Measurements from ENCODE around the gene ZNF816. TPM values are rescaled to one million over a fixed set of nuclear protein-coding genes. Genes with fewer than 3 reads are reported as not detected.
A peak's percentile ranks its signal among the peaks of the same experiment; 100 is the strongest.
"Not testable (repeated sequence)": the region's sequence is repeated elsewhere in the genome, so short reads cannot be mapped to it uniquely, and the experiment has no call there.

ZNF816 gene
- total RNA-seq, 1 donor from 2014 or later, result 9.8 TPM

DNA sequence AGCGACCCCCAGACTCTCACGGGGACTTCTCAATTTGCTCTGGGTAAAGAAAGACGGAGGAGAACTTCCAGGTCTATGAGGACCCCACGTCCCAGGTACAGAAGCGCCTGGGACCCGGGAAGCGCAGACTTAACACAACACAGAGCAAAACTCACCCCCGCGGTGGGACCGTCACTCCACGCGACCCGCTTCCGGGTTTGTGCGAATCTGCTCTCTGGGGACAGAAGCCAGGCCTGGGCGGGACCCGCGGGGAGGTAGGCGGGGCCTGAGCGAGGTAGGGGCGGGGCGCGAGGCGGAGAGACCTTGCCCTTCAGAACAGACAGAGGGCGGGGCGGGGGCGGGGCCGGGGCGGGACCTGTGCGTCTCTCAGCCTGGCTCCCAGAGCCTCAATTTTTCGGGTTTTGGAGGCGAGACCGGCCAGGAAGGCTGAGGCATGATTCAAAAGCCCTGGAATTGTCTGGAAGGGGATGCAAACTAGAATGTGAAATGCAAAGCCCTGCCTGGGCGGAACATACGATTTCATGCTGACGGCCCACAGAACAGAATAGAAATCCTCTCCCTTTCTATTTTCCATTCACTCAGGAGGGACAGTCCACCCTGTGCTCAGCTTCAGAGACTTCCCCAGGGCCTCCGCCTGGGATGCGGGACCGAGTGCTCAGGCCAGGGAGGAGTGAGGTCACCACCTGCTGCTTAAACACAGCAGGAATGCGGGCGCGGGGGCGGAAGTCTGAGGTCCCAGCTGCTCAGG, 20.1 kb downstream of the ZNF816 start:
- ATAC-seq (peak; percentile 96), DNase-seq (peak; percentile 96)
- TF ChIP-seq, protein P1, sequence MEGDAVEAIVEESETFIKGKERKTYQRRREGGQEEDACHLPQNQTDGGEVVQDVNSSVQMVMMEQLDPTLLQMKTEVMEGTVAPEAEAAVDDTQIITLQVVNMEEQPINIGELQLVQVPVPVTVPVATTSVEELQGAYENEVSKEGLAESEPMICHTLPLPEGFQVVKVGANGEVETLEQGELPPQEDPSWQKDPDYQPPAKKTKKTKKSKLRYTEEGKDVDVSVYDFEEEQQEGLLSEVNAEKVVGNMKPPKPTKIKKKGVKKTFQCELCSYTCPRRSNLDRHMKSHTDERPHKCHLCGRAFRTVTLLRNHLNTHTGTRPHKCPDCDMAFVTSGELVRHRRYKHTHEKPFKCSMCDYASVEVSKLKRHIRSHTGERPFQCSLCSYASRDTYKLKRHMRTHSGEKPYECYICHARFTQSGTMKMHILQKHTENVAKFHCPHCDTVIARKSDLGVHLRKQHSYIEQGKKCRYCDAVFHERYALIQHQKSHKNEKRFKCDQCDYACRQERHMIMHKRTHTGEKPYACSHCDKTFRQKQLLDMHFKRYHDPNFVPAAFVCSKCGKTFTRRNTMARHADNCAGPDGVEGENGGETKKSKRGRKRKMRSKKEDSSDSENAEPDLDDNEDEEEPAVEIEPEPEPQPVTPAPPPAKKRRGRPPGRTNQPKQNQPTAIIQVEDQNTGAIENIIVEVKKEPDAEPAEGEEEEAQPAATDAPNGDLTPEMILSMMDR (IDR thresholded peaks at IDR 0.05), result no peak
- Histone ChIP-seq H3K27me3 (no peaks in the 10 kb centered on the region), H3K27ac (peak overlapping the region; percentile 85), H3K36me3 (no peaks in the 10 kb centered on the region), H3K4me1 (peaks cover 8% of the 10 kb centered on the region), H3K9me3 (peaks cover under 1% of the 10 kb centered on the region), H3K4me3 (peak overlapping the region; percentile 83)
- intact Hi-C loops (cut with DNase I), result no loop called here

DNA sequence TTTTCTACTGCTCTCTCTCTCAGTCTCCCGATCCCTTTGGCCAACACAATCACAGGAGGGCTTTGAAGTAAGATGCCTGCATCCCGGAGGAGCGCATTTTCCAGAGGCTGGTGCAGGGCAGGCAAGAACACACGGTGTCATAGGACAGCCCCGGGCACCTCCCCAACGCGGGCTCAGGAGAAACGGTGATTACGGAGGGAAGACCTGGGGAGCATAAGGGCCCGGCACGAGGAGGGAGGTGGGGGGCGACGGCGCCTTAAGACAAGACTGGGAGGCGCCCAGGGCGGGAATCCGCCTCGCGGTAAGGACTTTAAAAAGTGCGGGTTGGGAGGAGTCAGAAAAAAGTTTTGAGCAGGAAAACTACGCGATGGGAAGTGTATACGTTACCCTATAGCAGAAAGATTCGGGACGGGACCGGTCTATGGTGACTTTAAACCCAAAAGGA, 20.7 kb downstream of the ZNF816 start:
- TF ChIP-seq, protein P1 (IDR thresholded peaks at IDR 0.05), result no peak
- intact Hi-C loops (cut with DNase I), result no loop called here
- no peaks in the 10 kb centered on the region for H3K9me3 ChIP-seq
- DNase-seq (peak; percentile 71), ATAC-seq (peak; percentile 24)
- H3K4me1 ChIP-seq, result peaks cover 10% of the 10 kb centered on the region
- H3K27ac ChIP-seq, result peak overlapping the region; percentile 85
- H3K4me3 ChIP-seq, result peak overlapping the region; percentile 83
- H3K27me3 ChIP-seq, result no peaks in the 10 kb centered on the region
- H3K36me3 ChIP-seq, result no peaks in the 10 kb centered on the region

DNA sequence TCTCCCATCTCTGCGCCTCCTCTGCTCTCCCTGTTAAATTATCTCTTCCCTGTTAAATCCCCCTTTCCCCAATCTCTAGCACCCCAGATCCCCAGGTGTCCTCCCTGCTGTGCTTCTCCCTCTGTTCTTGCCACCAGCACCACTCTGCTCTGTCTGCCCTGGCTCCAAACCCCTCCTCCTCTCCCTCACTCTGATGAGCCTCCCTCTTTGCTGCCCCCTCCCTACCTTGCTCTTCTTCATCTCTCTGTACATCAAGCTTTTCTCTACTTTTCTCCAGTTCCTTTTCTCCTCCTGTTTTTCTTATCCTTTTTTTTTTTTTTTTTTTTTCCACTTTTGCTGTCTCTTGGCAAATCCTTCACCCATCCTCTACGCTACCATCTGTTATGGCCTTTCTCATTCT, 21.2 kb downstream of the ZNF816 start:
- intact Hi-C loops (cut with DNase I); ATAC-seq: not testable (repeated sequence)

DNA sequence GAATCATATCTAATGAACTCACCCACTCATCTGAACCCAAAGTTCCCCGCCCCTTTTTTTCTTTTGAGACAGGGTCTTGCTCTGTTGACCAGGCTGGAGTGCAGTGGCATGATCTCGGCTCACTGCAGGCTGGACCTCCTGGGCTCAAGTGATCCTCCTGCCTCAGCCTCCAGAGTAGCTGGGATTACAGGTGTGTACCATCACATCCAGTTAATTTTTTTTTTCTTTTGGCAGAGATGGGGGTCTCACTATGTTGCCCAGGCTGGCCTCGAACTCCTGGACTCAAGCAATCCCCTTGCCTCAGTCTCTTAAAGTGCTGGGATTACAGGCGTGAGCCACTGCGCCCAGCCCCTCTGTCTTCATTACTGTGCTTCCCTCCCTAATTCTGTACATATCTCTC, 21.8 kb downstream of the ZNF816 start:
- H3K9me3 ChIP-seq; H3K36me3 ChIP-seq; H3K27me3 ChIP-seq; ATAC-seq; DNase-seq; H3K4me1 ChIP-seq; H3K4me3 ChIP-seq; H3K27ac ChIP-seq; intact Hi-C loops (cut with DNase I): not testable (repeated sequence)

More for the DNA sequence above, 21.2 kb downstream of the ZNF816 start:
- H3K36me3 ChIP-seq, DNase-seq, H3K27me3 ChIP-seq, H3K9me3 ChIP-seq, H3K4me1 ChIP-seq: not testable (repeated sequence)
- H3K27ac ChIP-seq, result peak overlapping the region; percentile 85
- H3K4me3 ChIP-seq, result peak overlapping the region; percentile 83

DNA sequence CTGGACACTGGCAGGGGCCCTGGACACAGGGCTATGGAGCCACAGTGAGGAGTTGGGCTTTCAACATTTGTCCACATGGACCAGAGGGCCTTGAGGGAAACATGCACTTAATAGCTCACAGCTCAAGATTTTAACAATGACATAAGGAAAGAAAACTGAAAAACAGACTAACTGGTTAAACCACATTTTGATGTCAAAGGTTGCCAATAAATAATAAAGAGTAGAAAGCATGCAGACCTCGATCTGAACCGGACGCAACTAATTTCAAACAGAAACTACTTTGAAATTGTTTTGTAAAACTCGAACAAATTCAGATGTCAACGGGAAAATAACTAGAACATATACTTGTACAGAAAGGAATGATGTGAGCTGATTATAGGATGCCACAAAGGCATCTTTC, 23.9 kb downstream of the ZNF816 start:
- intact Hi-C loops (cut with DNase I), result no loop called here
- no peak overlapping the region for H3K27ac ChIP-seq
- peaks cover 10% of the 10 kb centered on the region for H3K4me1 ChIP-seq
- no peaks in the 10 kb centered on the region for H3K27me3 ChIP-seq
- H3K36me3 ChIP-seq, result no peaks in the 10 kb centered on the region
- TF ChIP-seq, protein P1 (IDR thresholded peaks at IDR 0.05), result no peak
- no peak for DNase-seq
- H3K9me3 ChIP-seq, result no peaks in the 10 kb centered on the region
- H3K4me3 ChIP-seq, result no peak overlapping the region
- no peak for ATAC-seq

DNA sequence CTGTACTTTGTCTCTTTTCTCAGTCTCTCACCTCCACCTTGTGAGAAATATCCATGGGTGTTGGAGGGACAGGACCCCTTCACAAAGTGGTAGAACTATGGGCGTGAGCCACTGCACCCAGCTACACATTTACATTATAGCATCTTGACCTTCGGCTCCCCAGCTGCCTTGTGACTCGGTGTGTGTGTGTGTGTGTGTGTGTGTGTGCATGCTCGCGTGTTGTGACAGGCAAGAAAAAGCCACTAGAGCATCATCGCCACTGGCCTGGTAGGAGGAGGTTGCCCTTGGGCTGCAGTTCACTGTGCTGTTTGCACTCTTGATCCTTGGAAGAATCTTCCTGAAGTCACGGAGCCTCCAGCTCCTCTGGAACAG, 25.7 kb downstream of the ZNF816 start:
- no peak for ATAC-seq
- peak overlapping the region; percentile 58 for H3K27ac ChIP-seq

More for the DNA sequence above, 25.7 kb downstream of the ZNF816 start:
- intact Hi-C loops (cut with DNase I), result no loop called here
- TF ChIP-seq, protein P1 (IDR thresholded peaks at IDR 0.05), result no peak
- Histone ChIP-seq H3K36me3 (no peaks in the 10 kb centered on the region), H3K27me3 (no peaks in the 10 kb centered on the region), H3K4me1 (peaks cover 4% of the 10 kb centered on the region), H3K9me3 (no peaks in the 10 kb centered on the region), H3K4me3 (no peak overlapping the region)
- DNase-seq, result no peak

Data from upper lobe of right lung (tissue), 1 donor.